LNCAP (cell line): Measurements from ENCODE around the gene ITGB1BP1.

ENCODE experiments used
- TF ChIP-seq, protein P1 (sequence below): fragments of 450-650 bp; IDR thresholded peaks from 2 replicates; pipeline ENCODE4 v1.5.1; 2017; ENCODE audit warnings: mild to moderate bottlenecking

ITGB1BP1 gene

DNA sequence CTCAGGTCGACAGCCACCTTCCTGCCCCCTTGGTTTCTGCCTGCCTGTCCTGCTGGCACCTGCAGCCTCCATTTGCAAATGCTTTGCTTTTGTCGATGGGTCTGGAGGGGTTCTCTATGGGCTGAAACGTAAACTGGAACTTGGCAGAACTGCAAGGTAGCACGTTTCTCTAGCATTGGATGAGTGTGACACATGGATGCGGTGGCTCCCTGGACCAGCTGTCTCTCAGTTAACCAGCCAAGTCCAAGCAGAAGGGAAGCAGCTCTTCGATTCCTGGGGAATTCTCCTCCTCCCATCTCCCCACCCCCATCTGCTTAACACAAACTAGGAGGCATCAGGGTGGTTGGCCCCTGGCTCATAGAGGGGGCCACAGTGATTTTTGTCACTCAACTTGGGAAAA lies 57.3 kb downstream of the ITGB1BP1 start:
- TF ChIP-seq, protein P1, sequence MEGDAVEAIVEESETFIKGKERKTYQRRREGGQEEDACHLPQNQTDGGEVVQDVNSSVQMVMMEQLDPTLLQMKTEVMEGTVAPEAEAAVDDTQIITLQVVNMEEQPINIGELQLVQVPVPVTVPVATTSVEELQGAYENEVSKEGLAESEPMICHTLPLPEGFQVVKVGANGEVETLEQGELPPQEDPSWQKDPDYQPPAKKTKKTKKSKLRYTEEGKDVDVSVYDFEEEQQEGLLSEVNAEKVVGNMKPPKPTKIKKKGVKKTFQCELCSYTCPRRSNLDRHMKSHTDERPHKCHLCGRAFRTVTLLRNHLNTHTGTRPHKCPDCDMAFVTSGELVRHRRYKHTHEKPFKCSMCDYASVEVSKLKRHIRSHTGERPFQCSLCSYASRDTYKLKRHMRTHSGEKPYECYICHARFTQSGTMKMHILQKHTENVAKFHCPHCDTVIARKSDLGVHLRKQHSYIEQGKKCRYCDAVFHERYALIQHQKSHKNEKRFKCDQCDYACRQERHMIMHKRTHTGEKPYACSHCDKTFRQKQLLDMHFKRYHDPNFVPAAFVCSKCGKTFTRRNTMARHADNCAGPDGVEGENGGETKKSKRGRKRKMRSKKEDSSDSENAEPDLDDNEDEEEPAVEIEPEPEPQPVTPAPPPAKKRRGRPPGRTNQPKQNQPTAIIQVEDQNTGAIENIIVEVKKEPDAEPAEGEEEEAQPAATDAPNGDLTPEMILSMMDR: no peak

DNA sequence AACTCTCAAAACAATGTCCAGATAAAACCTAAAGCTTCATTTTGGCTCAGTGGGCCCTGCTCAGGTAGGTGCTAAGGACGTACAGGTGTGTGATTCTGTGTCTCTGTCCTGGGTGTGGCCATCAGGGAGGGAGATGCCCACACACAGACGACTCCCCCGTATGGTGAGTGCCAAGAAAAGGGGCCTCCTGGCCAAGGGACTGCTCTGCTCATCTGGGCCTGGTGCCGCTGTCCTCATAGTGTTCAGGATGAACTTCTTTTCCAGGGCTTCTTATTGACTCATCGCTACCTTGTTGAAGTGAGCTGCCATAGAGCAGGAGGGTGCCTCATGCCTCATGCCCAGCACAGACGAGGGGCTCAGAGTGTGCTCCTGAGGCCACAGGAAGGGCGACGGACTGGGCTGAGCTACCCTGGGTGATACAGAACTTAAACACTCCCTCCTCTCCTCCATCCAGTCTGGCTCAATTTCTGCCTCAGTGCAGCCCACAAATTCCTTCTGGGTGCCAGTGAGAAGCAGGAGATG lies 57.8 kb downstream of the ITGB1BP1 start:
- TF ChIP-seq, protein P1: no peak

DNA sequence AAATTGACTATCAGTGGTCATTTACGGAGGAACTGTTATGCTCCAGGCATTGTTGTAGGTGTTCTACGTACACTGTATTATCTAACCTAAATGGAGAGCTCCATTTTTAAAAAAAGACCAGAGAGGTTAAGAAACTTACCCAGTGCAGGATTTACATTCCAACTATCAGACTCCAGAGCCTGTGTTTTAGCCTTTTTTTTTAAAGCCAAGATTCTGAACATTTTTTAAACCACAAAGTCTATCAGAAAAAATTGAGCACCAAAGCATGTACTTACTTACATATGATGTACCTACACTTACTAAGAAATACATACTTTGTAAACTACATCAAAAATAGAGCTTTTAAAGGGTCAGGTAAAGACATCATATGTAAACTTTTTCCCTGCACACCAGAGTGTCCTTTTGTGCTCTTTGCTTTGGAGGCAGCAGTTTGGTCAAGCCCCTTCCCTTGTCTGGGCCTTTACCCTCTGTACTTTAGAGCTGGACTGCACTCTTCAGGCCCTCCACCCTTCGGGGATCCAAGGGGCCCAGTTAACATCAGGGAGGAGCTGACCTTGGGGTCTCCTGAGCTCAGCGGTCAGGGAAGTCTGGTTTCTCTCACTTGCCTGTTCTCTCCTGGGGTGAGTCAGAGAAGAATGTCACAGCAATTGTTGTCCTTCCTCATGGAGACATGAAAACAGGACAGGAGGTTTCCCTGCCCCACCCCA lies 58.4 kb downstream of the ITGB1BP1 start:
- TF ChIP-seq, protein P1: no peak

DNA sequence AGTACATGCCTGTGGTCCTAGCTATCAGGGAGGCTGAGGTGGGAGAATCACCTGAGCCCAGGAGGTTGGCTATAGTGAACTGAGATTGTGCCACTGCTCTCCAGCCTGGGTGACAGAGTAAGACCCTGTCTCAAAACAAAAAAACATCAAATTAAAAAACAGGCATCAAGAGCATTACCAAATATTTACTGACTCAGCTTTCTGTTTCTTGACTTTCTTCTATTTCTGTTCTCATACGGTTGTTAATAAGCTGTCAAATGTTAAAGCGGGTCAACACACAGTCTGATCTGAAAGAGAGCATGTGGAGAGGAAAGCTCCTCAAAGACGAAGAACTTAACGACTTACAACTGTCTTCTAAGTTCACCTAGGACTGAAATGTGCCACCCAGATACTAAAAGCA lies 59.0 kb downstream of the ITGB1BP1 start:
- TF ChIP-seq, protein P1: no peak

DNA sequence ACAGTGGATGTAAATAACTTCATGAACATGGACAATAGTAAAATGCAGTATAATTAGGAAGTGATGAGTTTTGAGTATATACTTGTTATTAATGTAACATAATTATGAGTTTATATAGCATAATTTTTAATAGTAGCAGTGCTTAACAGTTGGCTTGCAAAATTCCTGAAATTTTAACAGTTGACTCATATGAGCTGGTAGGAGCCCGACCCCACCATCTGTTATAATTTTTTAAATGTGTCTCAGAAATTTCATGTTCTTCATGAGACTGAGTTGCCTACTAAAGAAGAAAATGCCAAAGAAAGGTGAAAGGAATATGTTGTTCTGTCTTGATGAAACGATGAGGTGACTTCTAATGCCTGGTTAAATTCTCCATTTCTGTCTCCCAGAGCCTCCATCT lies 62.6 kb downstream of the ITGB1BP1 start:
- TF ChIP-seq, protein P1: no peak

DNA sequence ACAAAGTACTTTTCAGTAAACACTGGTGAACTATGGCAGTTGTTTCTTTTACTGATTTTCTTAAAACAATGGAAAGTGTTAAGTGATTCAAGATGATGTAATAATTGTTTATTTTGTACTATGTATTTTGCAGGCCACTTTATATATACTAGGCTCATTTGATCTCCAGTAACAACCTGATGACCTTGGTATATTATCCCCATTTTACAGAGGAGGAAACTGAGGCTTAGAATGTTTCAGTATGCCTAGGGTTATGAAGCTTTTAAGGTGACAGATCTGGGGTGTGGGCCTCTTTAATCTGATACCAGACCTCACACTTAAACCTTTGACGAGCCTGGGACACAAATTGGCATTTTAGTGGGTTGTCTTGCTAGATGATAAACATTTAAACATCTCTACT lies 63.2 kb downstream of the ITGB1BP1 start:
- TF ChIP-seq, protein P1: no peak

DNA sequence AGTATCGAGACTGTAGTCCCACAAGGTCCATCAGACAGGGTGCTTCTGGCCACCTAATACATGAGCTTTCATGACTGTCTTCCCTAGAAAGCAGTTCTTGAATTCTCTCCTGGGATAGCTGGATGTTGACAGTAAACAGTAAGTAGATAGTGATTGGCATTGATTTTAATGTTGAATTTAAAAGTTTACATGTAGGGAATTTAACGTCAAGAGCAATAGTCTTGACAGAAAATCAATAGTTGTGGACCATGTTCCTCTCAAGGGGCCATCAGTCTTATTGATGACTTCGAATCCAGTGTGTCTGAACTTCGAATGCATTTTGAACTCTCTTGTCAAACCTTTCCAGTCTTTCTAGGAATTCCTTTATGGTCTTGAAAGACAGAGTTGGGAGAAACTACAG lies 63.9 kb downstream of the ITGB1BP1 start:
- TF ChIP-seq, protein P1: no peak
